DMS53 treated with DMSO at 0.1 percent for 48 hours (cell line): ENCODE measurements around the gene HERC2.
"Not testable (repeated sequence)": the region's sequence is repeated elsewhere in the genome, so short reads cannot be mapped to it uniquely, and the experiment has no call there.

Experiments used
- DNase-seq: peaks from one replicate; lab custom pipeline; 2025; ENCODE audit not compliant: unreplicated experiment; lab: John Stamatoyannopoulos, UW

Gene HERC2

GRCh38 chr15:28131946-28132345, 190.0 kb downstream of the HERC2 start:
- no peak for DNase-seq

GRCh38 chr15:28131400-28131799, 190.6 kb downstream of the HERC2 start:
- DNase-seq: no peak

- DNase-seq: no peak
Measured at GRCh38 chr15:28130651-28131050, 191.3 kb downstream of the HERC2 start.

GRCh38 chr15:28129231-28129848, 192.6 kb downstream of the HERC2 start:
- DNase-seq: no peak

GRCh38 chr15:28128031-28128430, 193.9 kb downstream of the HERC2 start:
- DNase-seq: no peak

GRCh38 chr15:28127036-28127435, 194.9 kb downstream of the HERC2 start:
- no peak for DNase-seq

- DNase-seq: peak; percentile 15
Measured at GRCh38 chr15:28125673-28126651, 196.0 kb downstream of the HERC2 start.

- no peak for DNase-seq
Measured at GRCh38 chr15:28124841-28125240, 197.1 kb downstream of the HERC2 start.

- DNase-seq: peak; percentile 51
Measured at GRCh38 chr15:28123408-28124023, 198.5 kb downstream of the HERC2 start.

- DNase-seq: no peak
Measured at GRCh38 chr15:28122038-28122949, 199.7 kb downstream of the HERC2 start.

GRCh38 chr15:28121577-28121976, 200.4 kb downstream of the HERC2 start:
- not testable (repeated sequence) for DNase-seq

GRCh38 chr15:28120359-28120640, 201.7 kb downstream of the HERC2 start:
- DNase-seq: no peak

- no peak for DNase-seq
Measured at GRCh38 chr15:28118531-28118930, 203.4 kb downstream of the HERC2 start.

- DNase-seq: no peak
Measured at GRCh38 chr15:28118083-28118482, 203.9 kb downstream of the HERC2 start.

- DNase-seq: no peak
Measured at GRCh38 chr15:28117432-28117990, 204.5 kb downstream of the HERC2 start.

- DNase-seq: no peak
Measured at GRCh38 chr15:28116521-28117431, 205.2 kb downstream of the HERC2 start.

- no peak for DNase-seq
Measured at GRCh38 chr15:28115871-28116270, 206.1 kb downstream of the HERC2 start.

GRCh38 chr15:28114721-28115622, 207.0 kb downstream of the HERC2 start:
- no peak for DNase-seq

GRCh38 chr15:28114114-28114455, 207.9 kb downstream of the HERC2 start:
- no peak for DNase-seq
